Liver (tissue), 9 donors: ENCODE measurements around the gene RET. TPM values are rescaled to one million over a fixed set of nuclear protein-coding genes. Genes with fewer than 3 reads are reported as not detected.

Experiments
- DNase-seq: peaks from one replicate; pipeline ENCODE4 v3.0.0-alpha.2; 2017; ENCODE audit warnings: low spot score
- H3K27ac ChIP-seq, 2 donors: one replicate each; pipeline ENCODE4 v1.7.0; 2013; ENCODE audit warnings: inconsistent platforms in 2 of 2, low read length in 2 of 2, control low read depth in 1 of 2, low read depth in 1 of 2, mild to moderate bottlenecking in 1 of 2
- H3K27me3 ChIP-seq, 4 donors: one replicate each; pipeline versions ENCODE4 v1.6.1 to v1.7.0; 2013; ENCODE audit warnings: low read length in 3 of 4, inconsistent platforms in 1 of 4, mild to moderate bottlenecking in 1 of 4, moderate library complexity in 1 of 4; ENCODE audit not compliant: control insufficient read depth in 4 of 4, insufficient read depth in 4 of 4
- H3K36me3 ChIP-seq, 4 donors: one replicate each; pipeline versions ENCODE4 v1.6.1 to v1.7.0; 2013; ENCODE audit warnings: low read length in 3 of 4, mild to moderate bottlenecking in 3 of 4, low read depth in 1 of 4, moderate library complexity in 1 of 4; ENCODE audit not compliant: control insufficient read depth in 4 of 4, insufficient read depth in 3 of 4
- H3K4me1 ChIP-seq, 4 donors: one replicate each; pipeline versions ENCODE4 v1.6.1 to v1.7.0; 2013; ENCODE audit warnings: low read length in 3 of 4, mild to moderate bottlenecking in 3 of 4, moderate library complexity in 1 of 4; ENCODE audit not compliant: control insufficient read depth in 4 of 4, insufficient read depth in 4 of 4
- H3K4me3 ChIP-seq, 3 donors: one replicate each; pipeline versions ENCODE4 v1.6.1 to v1.7.0; 2013; ENCODE audit warnings: low read length in 3 of 3, control low read depth in 1 of 3, low read depth in 1 of 3, mild to moderate bottlenecking in 1 of 3
- H3K9ac ChIP-seq, 2 donors: one replicate each; pipeline ENCODE4 v1.7.0; 2013; ENCODE audit warnings: low read length in 2 of 2, mild to moderate bottlenecking in 2 of 2, moderate library complexity in 2 of 2, control low read depth in 1 of 2, low read depth in 1 of 2
- H3K9me3 ChIP-seq, 4 donors: one replicate each; pipeline versions ENCODE4 v1.6.1 to v1.7.0; 2013; ENCODE audit warnings: low read length in 3 of 4; ENCODE audit not compliant: control insufficient read depth in 4 of 4
- ATF3 ChIP-seq: IDR thresholded peaks from 2 replicates; pipeline ENCODE4 v1.6.1; 2016; ENCODE audit warnings: antibody characterized with exemption
- CTCF ChIP-seq: fragments of 150-350 bp; IDR thresholded peaks from 2 replicates; pipeline ENCODE4 v1.5.1; 2017; ENCODE audit warnings: improper control_type of control experiment, low read depth, low read length; ENCODE audit not compliant: missing input control
- EGR1 ChIP-seq, 2 donors: IDR thresholded peaks; 2 replicates each; pipeline ENCODE4 v1.6.1; 2016 to 2018; ENCODE audit warnings: antibody characterized with exemption in 2 of 2, low read depth in 2 of 2
- FOXA1 ChIP-seq: IDR thresholded peaks from 2 replicates; pipeline ENCODE4 v1.6.1; 2016; ENCODE audit warnings: antibody characterized with exemption
- FOXA2 ChIP-seq: IDR thresholded peaks from 2 replicates; pipeline ENCODE4 v1.6.1; 2016; ENCODE audit warnings: antibody characterized with exemption
- GABPA ChIP-seq, 2 donors: IDR thresholded peaks in 1 of 2; conservative IDR thresholded peaks in 1 of 2; 2 replicates each; pipeline ENCODE4 v1.6.1; 2016; ENCODE audit warnings: antibody characterized with exemption in 2 of 2, mild to moderate bottlenecking in 1 of 2, moderate library complexity in 1 of 2
- HNF4A ChIP-seq, 2 donors: conservative IDR thresholded peaks; 2 replicates each; pipeline ENCODE4 v1.6.1; 2016; ENCODE audit warnings: antibody characterized with exemption in 2 of 2, mild to moderate bottlenecking in 2 of 2
- HNF4G ChIP-seq: IDR thresholded peaks from 2 replicates; pipeline ENCODE4 v1.6.1; 2016; ENCODE audit warnings: antibody characterized with exemption
- JUND ChIP-seq, 2 donors: IDR thresholded peaks; 2 replicates each; pipeline ENCODE4 v1.6.1; 2016; ENCODE audit warnings: antibody characterized with exemption in 2 of 2
- NR2F2 ChIP-seq: IDR thresholded peaks from 2 replicates; pipeline ENCODE4 v1.6.1; 2016; ENCODE audit warnings: antibody characterized with exemption
- RAD21 ChIP-seq, 2 donors: IDR thresholded peaks; 2 replicates each; pipeline ENCODE4 v1.6.1; 2016; ENCODE audit warnings: antibody characterized with exemption in 2 of 2, mild to moderate bottlenecking in 2 of 2
- REST ChIP-seq: IDR thresholded peaks from 2 replicates; pipeline ENCODE4 v1.6.1; 2016; ENCODE audit warnings: antibody characterized with exemption, mild to moderate bottlenecking
- RXRA ChIP-seq, 2 donors: IDR thresholded peaks; 2 replicates each; pipeline ENCODE4 v1.6.1; 2017 to 2018; ENCODE audit warnings: antibody characterized with exemption in 2 of 2, mild to moderate bottlenecking in 1 of 2
- SP1 ChIP-seq: IDR thresholded peaks from 2 replicates; pipeline ENCODE4 v1.6.1; 2018; ENCODE audit warnings: antibody characterized with exemption, mild to moderate bottlenecking
- TAF1 ChIP-seq: conservative IDR thresholded peaks from 2 replicates; pipeline ENCODE4 v1.6.1; 2016; ENCODE audit warnings: antibody characterized with exemption, mild to moderate bottlenecking
- YY1 ChIP-seq: IDR thresholded peaks from 2 replicates; pipeline ENCODE4 v1.6.1; 2016; ENCODE audit warnings: antibody characterized with exemption, mild to moderate bottlenecking
- WGBS: extraction: QIAGEN DNeasy Blood & Tissue Kit; methylation state at CpG from one replicate; pipeline ENCODE4 v1.1.7; 2013; 5-methylcytosine and 5-hydroxymethylcytosine counted together
- polyA plus RNA-seq, 2 donors: library from polyadenylated mRNA; stranded (reverse) in 1 of 2; unstranded in 1 of 2; fragments of 200-250 nt in 1 of 2; fragments of >200 nt in 1 of 2; fragmentation: Nextera tagmentation in 1 of 2; extraction: Ambion mirVana in 1 of 2; gene quantifications; one replicate each; pipeline versions ENCODE4 v1.2.1 to v1.2.3, GENCODE V29; 2013 to 2015
- total RNA-seq, 2 donors: library from RNA; depleted of rRNA; stranded (reverse); fragments of >200 nt; gene quantifications; one replicate each; pipeline ENCODE4 v1.2.3, GENCODE V29; 2014
- TF ChIP-seq, protein P1 (sequence below): IDR thresholded peaks from 2 replicates; pipeline ENCODE4 v1.6.1; 2016; ENCODE audit warnings: antibody characterized with exemption
- TF ChIP-seq, protein P2 (sequence below): IDR thresholded peaks from 2 replicates; pipeline ENCODE4 v1.6.1; 2016; ENCODE audit warnings: antibody characterized with exemption
- donor health status: healthy.
- donor health status: healthy.
- donor health status: healthy.
- donor health status: healthy.
- donor health status: healthy.

The RET gene
- total and polyA plus RNA-seq, 4 donors = 0.09 to 2.5 (median 0.33) TPM; not detected in 1

DNA sequence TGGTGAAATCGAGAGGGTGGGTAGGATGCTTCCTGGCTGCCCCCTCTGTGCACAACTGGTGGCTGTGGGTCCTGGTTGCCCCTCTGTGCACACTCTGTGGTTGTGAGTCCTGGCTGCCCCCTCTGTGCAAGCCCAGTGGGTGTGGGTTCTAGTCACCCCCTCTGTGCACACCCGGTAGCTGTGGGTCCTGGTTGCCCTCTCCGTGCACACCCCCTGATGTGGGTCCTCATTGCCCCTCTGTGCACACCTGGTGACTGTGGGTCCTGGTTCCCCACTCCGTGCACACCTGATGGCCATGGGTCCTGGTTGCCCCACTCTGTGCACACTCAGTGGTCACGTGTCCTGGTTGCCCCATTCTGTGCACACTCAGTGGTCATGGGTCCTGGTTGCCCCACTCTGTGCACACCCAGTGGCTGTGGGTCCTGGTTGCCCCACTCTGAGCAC is 20.3 kb upstream of the RET start:
- Histone ChIP-seq H3K4me1 (peaks cover 15 to 58% (median 47%) of the 10 kb centered on the region in 4 donors), H3K9me3 (no peaks in the 10 kb centered on the region), H3K36me3 (no peaks in the 10 kb centered on the region), H3K4me3 (no peak overlapping the region), H3K9ac (no peak overlapping the region), H3K27me3 (no peaks in the 10 kb centered on the region), H3K27ac (no peak overlapping the region)
- WGBS = 80% methylated on average over 5 of the region's 5 CpGs
- no peak for DNase-seq
- no peak for TF ChIP-seq HNF4G
- TF ChIP-seq YY1 = no peak
- TF ChIP-seq HNF4A (conservative IDR thresholded peaks at IDR 0.05) = no peak
- TF ChIP-seq RAD21 (IDR thresholded peaks at IDR 0.05) = no peak
- TF ChIP-seq ATF3 = no peak
- TF ChIP-seq FOXA1 = no peak
- no peak for TF ChIP-seq EGR1 (IDR thresholded peaks at IDR 0.05; ENCODE audit: low read depth in 2 of 2)
- TF ChIP-seq CTCF = no peak
- TF ChIP-seq, protein P1, sequence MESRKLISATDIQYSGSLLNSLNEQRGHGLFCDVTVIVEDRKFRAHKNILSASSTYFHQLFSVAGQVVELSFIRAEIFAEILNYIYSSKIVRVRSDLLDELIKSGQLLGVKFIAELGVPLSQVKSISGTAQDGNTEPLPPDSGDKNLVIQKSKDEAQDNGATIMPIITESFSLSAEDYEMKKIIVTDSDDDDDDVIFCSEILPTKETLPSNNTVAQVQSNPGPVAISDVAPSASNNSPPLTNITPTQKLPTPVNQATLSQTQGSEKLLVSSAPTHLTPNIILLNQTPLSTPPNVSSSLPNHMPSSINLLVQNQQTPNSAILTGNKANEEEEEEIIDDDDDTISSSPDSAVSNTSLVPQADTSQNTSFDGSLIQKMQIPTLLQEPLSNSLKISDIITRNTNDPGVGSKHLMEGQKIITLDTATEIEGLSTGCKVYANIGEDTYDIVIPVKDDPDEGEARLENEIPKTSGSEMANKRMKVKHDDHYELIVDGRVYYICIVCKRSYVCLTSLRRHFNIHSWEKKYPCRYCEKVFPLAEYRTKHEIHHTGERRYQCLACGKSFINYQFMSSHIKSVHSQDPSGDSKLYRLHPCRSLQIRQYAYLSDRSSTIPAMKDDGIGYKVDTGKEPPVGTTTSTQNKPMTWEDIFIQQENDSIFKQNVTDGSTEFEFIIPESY = no peak
- TF ChIP-seq, protein P2, sequence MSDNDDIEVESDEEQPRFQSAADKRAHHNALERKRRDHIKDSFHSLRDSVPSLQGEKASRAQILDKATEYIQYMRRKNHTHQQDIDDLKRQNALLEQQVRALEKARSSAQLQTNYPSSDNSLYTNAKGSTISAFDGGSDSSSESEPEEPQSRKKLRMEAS = no peak
- no peak for TF ChIP-seq JUND (IDR thresholded peaks at IDR 0.05)
- no peak for TF ChIP-seq NR2F2
- TF ChIP-seq SP1 = no peak
- no peak for TF ChIP-seq FOXA2
- no peak for TF ChIP-seq RXRA (IDR thresholded peaks at IDR 0.05)
- no peak for TF ChIP-seq GABPA (IDR thresholded peaks at IDR 0.05 in 1 of 2, conservative IDR thresholded peaks at IDR 0.05 in 1 of 2)
- TF ChIP-seq REST = no peak
- no peak for TF ChIP-seq TAF1
